Measurements from ENCODE around the gene KATNIP. TPM values are rescaled to one million over a fixed set of nuclear protein-coding genes. Genes with fewer than 3 reads are reported as not detected.

KATNIP gene
- total RNA-seq: 26.5 and 28.4 TPM in 2 replicates

GRCh38 chr16:27549746-27550581 is at the start of gene KATNIP, which contains the start of gene GTF3C1:
KATNIP (plus strand) TSS chr16:27550144; CDS start chr16:27550171, 27 bp downstream.
GTF3C1 (minus strand) TSS chr16:27549913; CDS start chr16:27549890, 23 bp downstream.

Other genes with a start within 250 kb of the KATNIP start
- 15.2 and 15.5 TPM in 2 replicates for gene IL4R, start 236.2 kb upstream of the KATNIP start, total RNA-seq
- 5.2 and 12.2 TPM in 2 replicates for gene IL21R, start 148.0 kb upstream of the KATNIP start, total RNA-seq
- 88.1 and 89.4 TPM in 2 replicates for gene GTF3C1, start 231 bp upstream of the KATNIP start, total RNA-seq

Measured in uterine smooth muscle cell (primary cell).